ENCODE results near the gene ITPR3. TPM values are rescaled to one million over a fixed set of nuclear protein-coding genes. Genes with fewer than 3 reads are reported as not detected.

The ITPR3 gene
- total and polyA plus RNA-seq, 2 of the 13 experiments (the other 11 are each of a cell fraction or from before 2014, with no cell fraction given): 3.8 to 21.4 TPM

GRCh38 chr6:33579828-33580714 is 41.1 kb upstream of the ITPR3 start, which contains the start of gene BAK1 (continued):
- TF ChIP-seq ZNF282 (IDR thresholded peaks at IDR 0.05; ENCODE audit: partially characterized antibody): no peak
- no peak; the same call in 1 of the 2 replicates for TF ChIP-seq NRL (CRISPR knock-in tag; IDR thresholded peaks at IDR 0.05; ENCODE audit: borderline replicate concordance)
- peak; percentile 49 for TF ChIP-seq POGZ (CRISPR knock-in tag; IDR thresholded peaks at IDR 0.05)
- no peak; the same call in 1 of the 2 replicates for TF ChIP-seq ZNF546 (CRISPR knock-in tag; conservative IDR thresholded peaks at IDR 0.05)
- TF ChIP-seq ZBTB44 (CRISPR knock-in tag; IDR thresholded peaks at IDR 0.05): no peak
- no peak for TF ChIP-seq MAFG (CRISPR knock-in tag; IDR thresholded peaks at IDR 0.05)
- no peak for TF ChIP-seq ZC3H4 (CRISPR knock-in tag; IDR thresholded peaks at IDR 0.05; ENCODE audit: borderline replicate concordance)
- TF ChIP-seq HMGXB3 (CRISPR knock-in tag; IDR thresholded peaks at IDR 0.05; ENCODE audit: borderline replicate concordance): peak; percentile 27; the same call in 1 of the 2 replicates
- no peak for TF ChIP-seq HNRNPH1 (optimal IDR thresholded peaks at IDR 0.05; ENCODE audit: low read depth, low read length)
- TF ChIP-seq KDM5A (IDR thresholded peaks at IDR 0.05; ENCODE audit: borderline replicate concordance, low read length): peak; percentile 62; the same call in 1 of the 2 replicates
- TF ChIP-seq RNF219 (CRISPR knock-in tag; IDR thresholded peaks at IDR 0.05): peak; percentile 76; the same call in 1 of the 2 replicates
- peak; percentile 56; the same call in 1 of the 2 replicates for TF ChIP-seq RNF2 (conservative IDR thresholded peaks at IDR 0.05; ENCODE audit: low read depth)
- no peak for TF ChIP-seq ZBTB26 (CRISPR knock-in tag; IDR thresholded peaks at IDR 0.05; ENCODE audit: borderline replicate concordance)
- peak; percentile 67 for TF ChIP-seq KLF12 (CRISPR knock-in tag; IDR thresholded peaks at IDR 0.05; ENCODE audit: borderline replicate concordance)
- TF ChIP-seq UBTF (CRISPR knock-in tag; IDR thresholded peaks at IDR 0.05): peak; percentile 72
- no peak; the same call in 1 of the 2 replicates for TF ChIP-seq ZNF761 (CRISPR knock-in tag; conservative IDR thresholded peaks at IDR 0.05)

Measured in HepG2 (cell line).